Measurements from ENCODE around the gene CCDC68.

CCDC68 gene

GRCh38 chr18:54871231-54871630, 88.0 kb downstream of the CCDC68 start:
- DNase-seq: no peak

DNA sequence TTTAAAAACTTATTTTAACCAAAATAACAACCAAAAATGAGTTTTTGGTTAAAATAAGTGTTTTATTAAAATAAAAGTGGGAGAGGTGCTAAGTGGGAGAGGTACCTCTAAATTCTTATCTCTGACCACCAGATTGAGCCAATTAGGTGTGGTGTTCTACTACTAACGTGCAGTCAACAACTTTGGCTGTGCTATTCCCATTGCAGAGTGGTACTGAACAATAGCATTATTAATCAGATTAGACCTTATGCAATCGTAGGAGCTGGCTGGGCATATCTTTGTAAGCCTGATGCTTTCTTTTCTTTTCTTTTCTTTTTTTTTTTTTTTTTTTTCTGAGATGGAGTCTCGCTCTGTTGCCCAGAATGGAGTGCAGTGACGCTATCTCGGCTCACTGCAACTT, 92.1 kb downstream of the CCDC68 start:
- no peak for DNase-seq

GRCh38 chr18:54860941-54861340, 98.3 kb downstream of the CCDC68 start:
- DNase-seq: no peak

- no peak for DNase-seq
Observed at GRCh38 chr18:54859667-54860421, 99.4 kb downstream of the CCDC68 start.

DNA sequence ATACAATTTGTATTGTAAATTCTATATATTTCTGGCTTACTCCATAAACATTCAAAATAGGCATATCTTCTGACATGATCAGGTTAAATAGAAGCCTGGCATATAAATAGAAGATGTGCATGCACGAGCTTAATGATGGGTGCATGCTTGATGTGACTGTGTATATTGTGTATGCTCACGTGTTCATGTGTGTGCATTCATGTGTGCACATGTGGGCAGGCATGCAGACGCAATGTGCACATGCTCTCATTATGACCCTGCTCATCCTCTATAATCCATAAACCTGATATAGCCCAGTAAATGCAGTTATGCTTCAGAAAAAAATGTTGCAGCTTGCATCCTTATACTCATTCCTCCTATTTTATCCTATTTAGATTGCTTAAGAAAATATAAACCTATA, 101.8 kb downstream of the CCDC68 start:
- no peak for DNase-seq

DNA sequence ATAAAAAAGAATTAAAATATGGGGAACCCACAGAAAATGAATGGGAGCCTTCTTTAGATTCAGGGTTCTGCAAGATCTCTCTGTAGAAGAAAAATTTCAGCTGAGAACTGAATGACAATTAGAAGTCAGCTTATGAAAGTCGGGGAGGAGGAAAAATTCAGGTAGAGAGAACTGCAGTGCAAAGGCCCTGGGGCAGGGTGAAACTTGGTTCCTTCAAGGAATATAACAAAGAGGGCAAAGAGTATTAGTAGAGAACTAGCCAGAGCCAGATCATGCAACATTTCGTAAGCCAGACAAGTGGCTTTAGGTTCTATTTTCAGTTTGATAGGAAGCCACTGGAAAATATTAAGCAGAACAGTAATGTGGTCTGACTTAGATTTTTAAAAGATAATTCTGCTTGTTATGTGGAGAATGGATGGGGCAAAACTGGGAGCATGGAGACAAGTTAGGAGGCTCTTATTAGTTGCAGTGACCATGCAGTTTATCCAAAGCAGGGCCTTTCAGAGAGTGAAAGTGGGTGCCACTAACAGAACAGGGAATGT, 103.1 kb downstream of the CCDC68 start:
- no peak for DNase-seq

DNA sequence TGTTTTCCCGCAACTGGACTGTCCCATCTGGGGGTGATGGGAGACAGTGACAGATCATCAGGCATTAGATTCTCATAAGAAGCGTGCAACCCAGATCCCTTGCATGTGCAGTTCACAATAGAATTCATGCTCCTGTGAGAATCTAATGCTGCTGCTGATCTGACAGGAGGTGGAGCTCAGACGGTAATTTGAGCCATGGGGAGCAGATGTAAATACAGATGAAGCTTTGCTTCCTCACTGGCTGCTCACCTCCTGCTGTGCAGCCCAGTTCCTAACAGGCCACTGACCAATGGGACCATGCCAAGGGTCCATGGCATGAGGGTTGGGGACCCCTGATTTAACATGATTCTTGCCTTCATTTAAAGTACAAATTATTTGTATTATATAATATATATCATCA, 104.2 kb downstream of the CCDC68 start:
- peak; percentile 30 for DNase-seq

GRCh38 chr18:54852780-54853675, 106.2 kb downstream of the CCDC68 start:
- no peak for DNase-seq
